Left lung (tissue), 10 donors: ENCODE measurements around the gene ISL2. TPM values are rescaled to one million over a fixed set of nuclear protein-coding genes. Genes with fewer than 3 reads are reported as not detected.

Experiments used
- ATAC-seq: fragments of 200-7000 bp; cut with Tn5 transposase; one replicate; pipeline ENCODE4 v1.9.1; 2020; ENCODE audit warnings: moderate library complexity
- DNase-seq, 4 donors: peaks; one replicate each; pipeline ENCODE4 v3.0.0-alpha.2; 2013 to 2020
- H3K27ac ChIP-seq, 2 donors: fragments of 200-600 bp; sonication (generic) in 1 of 2; one replicate each; pipeline versions ENCODE4 v1.5.0 to v1.8.0; 2020 to 2021
- H3K27me3 ChIP-seq, 2 donors: fragments of 200-600 bp; sonication (generic) in 1 of 2; one replicate each; pipeline versions ENCODE4 v1.5.0 to v1.8.0; 2020 to 2021
- H3K36me3 ChIP-seq, 2 donors: fragments of 200-600 bp; sonication (generic) in 1 of 2; one replicate each; pipeline versions ENCODE4 v1.5.0 to v1.8.0; 2020 to 2021
- H3K4me1 ChIP-seq, 2 donors: fragments of 200-600 bp; one replicate each; pipeline ENCODE4 v1.8.0; 2021
- H3K4me3 ChIP-seq, 2 donors: fragments of 200-600 bp; sonication (generic) in 1 of 2; one replicate each; pipeline versions ENCODE4 v1.5.0 to v1.8.0; 2020 to 2021; ENCODE audit warnings: mild to moderate bottlenecking in 1 of 2
- H3K9me3 ChIP-seq, 2 donors: fragments of 200-600 bp; sonication (generic) in 1 of 2; one replicate each; pipeline versions ENCODE4 v1.5.0 to v1.8.0; 2020 to 2021
- CTCF ChIP-seq, 2 donors: fragments of 200-600 bp; sonication (generic) in 1 of 2; IDR thresholded peaks; one replicate each; pipeline versions ENCODE4 v1.5.0 to v1.8.0; 2021; ENCODE audit warnings: antibody characterized with exemption in 2 of 2
- intact Hi-C, 2 donors: fragments of 100-400 bp; cut with DNase I; formaldehyde crosslinking; loops; one replicate each; pipeline versions ENCODE4 v1.11.2 to v1.14.2; 2022
- polyA plus RNA-seq, 6 donors: library from polyadenylated mRNA; unstranded; fragments of 120-200 nt; gene quantifications; one replicate each; pipeline ENCODE4 v1.2.1, GENCODE V29; 2013; ENCODE audit not compliant: insufficient read length in 6 of 6
- total RNA-seq, 2 donors: library from RNA; stranded (reverse); fragmentation: NEBNext Ultra II Directional; extraction: Animal tissue kit (Norgen Biotek cat#: 25700); gene quantifications; one replicate each; pipeline ENCODE4 v1.2.1, GENCODE V29; 2021
- donor health status: DM: no; HTN: yes; CAD: no.
- donor health status: DM: no; HTN: no; CAD: no.

ISL2 gene
- total and polyA plus RNA-seq, 8 donors = 0.11 to 0.39 (median 0.16) TPM; not detected in 4

GRCh38 chr15:76340803-76341365, 4.3 kb downstream of the ISL2 start:
- Histone ChIP-seq H3K9me3 (no peaks in the 10 kb centered on the region), H3K4me3 (peak overlapping the region in 1 of 2 donors; percentile 35), H3K27ac (no peak overlapping the region), H3K27me3 (peaks cover 100% of the 10 kb centered on the region in 2 donors), H3K36me3 (no peaks in the 10 kb centered on the region), H3K4me1 (peaks cover 14 to 81% of the 10 kb centered on the region in 2 donors)
- TF ChIP-seq CTCF (IDR thresholded peaks at IDR 0.05) = no peak
- intact Hi-C loops = no loop called here
- DNase-seq = peak in 1 of 4 donors; percentile 81
- peak; percentile 20 for ATAC-seq

GRCh38 chr15:76341366-76342057, 4.9 kb downstream of the ISL2 start:
- no peaks in the 10 kb centered on the region for H3K9me3 ChIP-seq
- peaks cover 18 to 83% of the 10 kb centered on the region in 2 donors for H3K4me1 ChIP-seq
- peaks cover 100% of the 10 kb centered on the region in 2 donors for H3K27me3 ChIP-seq
- no peak overlapping the region for H3K27ac ChIP-seq
- H3K36me3 ChIP-seq = no peaks in the 10 kb centered on the region
- H3K4me3 ChIP-seq = no peak overlapping the region
- intact Hi-C loops = no loop called here
- no peak for TF ChIP-seq CTCF (IDR thresholded peaks at IDR 0.05)
- ATAC-seq = peak; percentile 30
- DNase-seq = no peak

- Histone ChIP-seq H3K27me3 (peaks cover 100% of the 10 kb centered on the region in 2 donors), H3K27ac (no peak overlapping the region), H3K4me1 (peaks cover 22 to 83% of the 10 kb centered on the region in 2 donors), H3K36me3 (no peaks in the 10 kb centered on the region), H3K4me3 (no peak overlapping the region), H3K9me3 (no peaks in the 10 kb centered on the region)
- no peak for ATAC-seq
- TF ChIP-seq CTCF (IDR thresholded peaks at IDR 0.05) = no peak
- no peak for DNase-seq
- intact Hi-C loops = no loop called here
Measured at GRCh38 chr15:76342058-76342381, 5.4 kb downstream of the ISL2 start.

GRCh38 chr15:76342382-76343201, 6.0 kb downstream of the ISL2 start:
- TF ChIP-seq CTCF (IDR thresholded peaks at IDR 0.05) = no peak
- H3K4me3 ChIP-seq = peak overlapping the region in 1 of 2 donors; percentile 11
- H3K9me3 ChIP-seq = no peaks in the 10 kb centered on the region
- peaks cover 26 to 80% of the 10 kb centered on the region in 2 donors for H3K4me1 ChIP-seq
- no peaks in the 10 kb centered on the region for H3K36me3 ChIP-seq
- intact Hi-C loops = no loop called here
- H3K27me3 ChIP-seq = peaks cover 100% of the 10 kb centered on the region in 2 donors
- DNase-seq = peak in 1 of 4 donors; percentile 83
- H3K27ac ChIP-seq = no peak overlapping the region
- no peak for ATAC-seq
